ENCODE results near the gene COX14.
A peak's percentile ranks its signal among the peaks of the same experiment; 100 is the strongest.

COX14 gene

GRCh38 chr12:50132505-50133135 is 20.6 kb downstream of the COX14 start:
- no peak overlapping the region for H4K8ac ChIP-seq (ENCODE audit: low read depth, low read length)

GRCh38 chr12:50142993-50143392 is 31.0 kb downstream of the COX14 start:
- peaks cover 0 to 3% of the 10 kb centered on the region in 2 experiments for H3K4me1 ChIP-seq (ENCODE audit: control insufficient read depth in 1 of 2, insufficient read depth in 2 of 2, low read length in 2 of 2)
- no peak overlapping the region for H4K12ac ChIP-seq (ENCODE audit: low read depth, low read length)
- H2AK5ac ChIP-seq (ENCODE audit: low read length), result no peak overlapping the region
- no CpG with 5 or more reads among the region's 8 CpGs for WGBS (ENCODE audit: extremely low coverage, insufficient coverage, insufficient read length)
- H3K36me3 ChIP-seq (ENCODE audit: control insufficient read depth in 1 of 2, insufficient read depth in 2 of 2, low read length in 2 of 2), result peaks cover 8 to 11% of the 10 kb centered on the region in 2 experiments
- H2AFZ ChIP-seq (ENCODE audit: insufficient read depth, low read length, poor library complexity), result no peak overlapping the region
- no peak overlapping the region for H3K4ac ChIP-seq (ENCODE audit: low read depth, low read length)
- H3K9me3 ChIP-seq (ENCODE audit: insufficient read depth, low read depth, low read length), result no peaks in the 10 kb centered on the region
- peak in 1 of 2 donors; percentile 33 for DNase-seq
- no peak overlapping the region for H3K4me3 ChIP-seq (ENCODE audit: low read depth, low read length)
- no peak overlapping the region for H4K8ac ChIP-seq (ENCODE audit: low read depth, low read length)
- no peak overlapping the region for H4K91ac ChIP-seq (ENCODE audit: low read depth, low read length)
- H3K14ac ChIP-seq (ENCODE audit: low read length), result no peak overlapping the region
- H3K18ac ChIP-seq (ENCODE audit: low read length), result no peak overlapping the region
- no peak overlapping the region for H2BK120ac ChIP-seq (ENCODE audit: insufficient read depth, low read length, poor library complexity)
- no peak overlapping the region for H3K9ac ChIP-seq (ENCODE audit: low read length)
- no peak overlapping the region for H3K23ac ChIP-seq (ENCODE audit: low read length)
- no peaks in the 10 kb centered on the region for H3K27me3 ChIP-seq (ENCODE audit: insufficient read depth, low read length)
- H3K79me2 ChIP-seq (ENCODE audit: control insufficient read depth, insufficient read depth, low read length, poor library complexity), result no peaks in the 10 kb centered on the region
- no peaks in the 10 kb centered on the region for H3K79me1 ChIP-seq (ENCODE audit: low read length)
- no peak overlapping the region for H3K27ac ChIP-seq (ENCODE audit: low read depth, low read length)
- no peak overlapping the region for H3K4me2 ChIP-seq (ENCODE audit: low read length)
- no peak overlapping the region for H2BK5ac ChIP-seq (ENCODE audit: low read depth, low read length, poor library complexity)
- no peak overlapping the region for H2BK12ac ChIP-seq (ENCODE audit: low read length)

More at GRCh38 chr12:50132505-50133135, 20.6 kb downstream of the COX14 start:
- H2AK5ac ChIP-seq (ENCODE audit: low read length), result no peak overlapping the region
- H3K36me3 ChIP-seq (ENCODE audit: control insufficient read depth in 1 of 2, insufficient read depth in 2 of 2, low read length in 2 of 2), result peaks cover 29 to 51% of the 10 kb centered on the region in 2 experiments
- H3K79me2 ChIP-seq (ENCODE audit: control insufficient read depth, insufficient read depth, low read length, poor library complexity), result no peaks in the 10 kb centered on the region
- H3K9me3 ChIP-seq (ENCODE audit: insufficient read depth, low read depth, low read length), result no peaks in the 10 kb centered on the region
- H4K12ac ChIP-seq (ENCODE audit: low read depth, low read length), result no peak overlapping the region
- H3K4ac ChIP-seq (ENCODE audit: low read depth, low read length), result no peak overlapping the region
- H3K79me1 ChIP-seq (ENCODE audit: low read length), result no peaks in the 10 kb centered on the region
- no peak overlapping the region for H2AFZ ChIP-seq (ENCODE audit: insufficient read depth, low read length, poor library complexity)
- H3K18ac ChIP-seq (ENCODE audit: low read length), result no peak overlapping the region
- no peak overlapping the region for H2BK120ac ChIP-seq (ENCODE audit: insufficient read depth, low read length, poor library complexity)
- H3K4me2 ChIP-seq (ENCODE audit: low read length), result no peak overlapping the region
- no peak overlapping the region for H4K91ac ChIP-seq (ENCODE audit: low read depth, low read length)
- WGBS (ENCODE audit: extremely low coverage, insufficient coverage, insufficient read length), result no CpG with 5 or more reads among the region's 2 CpGs
- DNase-seq, result peak in 1 of 2 donors; percentile 84
- H3K4me3 ChIP-seq (ENCODE audit: low read depth, low read length), result no peak overlapping the region
- no peaks in the 10 kb centered on the region for H3K4me1 ChIP-seq (ENCODE audit: control insufficient read depth in 1 of 2, insufficient read depth in 2 of 2, low read length in 2 of 2)
- H2BK12ac ChIP-seq (ENCODE audit: low read length), result no peak overlapping the region
- H3K27me3 ChIP-seq (ENCODE audit: insufficient read depth, low read length), result no peaks in the 10 kb centered on the region
- no peak overlapping the region for H3K27ac ChIP-seq (ENCODE audit: low read depth, low read length)
- no peak overlapping the region for H2BK5ac ChIP-seq (ENCODE audit: low read depth, low read length, poor library complexity)
- no peak overlapping the region for H3K9ac ChIP-seq (ENCODE audit: low read length)
- no peak overlapping the region for H3K23ac ChIP-seq (ENCODE audit: low read length)
- H3K14ac ChIP-seq (ENCODE audit: low read length), result no peak overlapping the region

GRCh38 chr12:50145439-50145838 is 33.4 kb downstream of the COX14 start:
- no peak overlapping the region for H4K8ac ChIP-seq (ENCODE audit: low read depth, low read length)
- no CpG with 5 or more reads among the region's 2 CpGs for WGBS (ENCODE audit: extremely low coverage, insufficient coverage, insufficient read length)
- H2BK12ac ChIP-seq (ENCODE audit: low read length), result no peak overlapping the region

GRCh38 chr12:50147281-50147680 is 35.2 kb downstream of the COX14 start:
- Histone ChIP-seq H3K4me2 (ENCODE audit: low read length) (no peak overlapping the region), H3K14ac (ENCODE audit: low read length) (no peak overlapping the region), H2AFZ (ENCODE audit: insufficient read depth, low read length, poor library complexity) (no peak overlapping the region), H3K79me2 (ENCODE audit: control insufficient read depth, insufficient read depth, low read length, poor library complexity) (no peaks in the 10 kb centered on the region), H4K12ac (ENCODE audit: low read depth, low read length) (no peak overlapping the region), H3K9ac (ENCODE audit: low read length) (no peak overlapping the region), H3K27ac (ENCODE audit: low read depth, low read length) (no peak overlapping the region), H3K4me3 (ENCODE audit: low read depth, low read length) (no peak overlapping the region), H3K4me1 (ENCODE audit: control insufficient read depth in 1 of 2, insufficient read depth in 2 of 2, low read length in 2 of 2) (peaks cover 0 to 3% of the 10 kb centered on the region in 2 experiments), H2BK120ac (ENCODE audit: insufficient read depth, low read length, poor library complexity) (no peak overlapping the region), H2BK12ac (ENCODE audit: low read length) (no peak overlapping the region), H3K36me3 (ENCODE audit: control insufficient read depth in 1 of 2, insufficient read depth in 2 of 2, low read length in 2 of 2) (peaks cover 0 to under 1% of the 10 kb centered on the region in 2 experiments), H3K18ac (ENCODE audit: low read length) (no peak overlapping the region), H4K8ac (ENCODE audit: low read depth, low read length) (no peak overlapping the region), H3K4ac (ENCODE audit: low read depth, low read length) (no peak overlapping the region), H4K91ac (ENCODE audit: low read depth, low read length) (no peak overlapping the region), H2AK5ac (ENCODE audit: low read length) (no peak overlapping the region), H3K9me3 (ENCODE audit: insufficient read depth, low read depth, low read length) (no peaks in the 10 kb centered on the region), H3K27me3 (ENCODE audit: insufficient read depth, low read length) (no peaks in the 10 kb centered on the region), H3K79me1 (ENCODE audit: low read length) (no peaks in the 10 kb centered on the region), H2BK5ac (ENCODE audit: low read depth, low read length, poor library complexity) (no peak overlapping the region), H3K23ac (ENCODE audit: low read length) (no peak overlapping the region)
- no CpG with 5 or more reads among the region's 4 CpGs for WGBS (ENCODE audit: extremely low coverage, insufficient coverage, insufficient read length)
- DNase-seq, result no peak

More at GRCh38 chr12:50145439-50145838, 33.4 kb downstream of the COX14 start:
- Histone ChIP-seq H3K9ac (ENCODE audit: low read length) (no peak overlapping the region), H2AK5ac (ENCODE audit: low read length) (no peak overlapping the region), H3K79me2 (ENCODE audit: control insufficient read depth, insufficient read depth, low read length, poor library complexity) (no peaks in the 10 kb centered on the region), H4K12ac (ENCODE audit: low read depth, low read length) (no peak overlapping the region), H3K79me1 (ENCODE audit: low read length) (no peaks in the 10 kb centered on the region), H3K36me3 (ENCODE audit: control insufficient read depth in 1 of 2, insufficient read depth in 2 of 2, low read length in 2 of 2) (peaks cover 3 to 4% of the 10 kb centered on the region in 2 experiments), H2BK5ac (ENCODE audit: low read depth, low read length, poor library complexity) (no peak overlapping the region), H3K18ac (ENCODE audit: low read length) (no peak overlapping the region), H3K27ac (ENCODE audit: low read depth, low read length) (no peak overlapping the region), H3K14ac (ENCODE audit: low read length) (no peak overlapping the region), H3K4me1 (ENCODE audit: control insufficient read depth in 1 of 2, insufficient read depth in 2 of 2, low read length in 2 of 2) (peaks cover 0 to 3% of the 10 kb centered on the region in 2 experiments), H3K27me3 (ENCODE audit: insufficient read depth, low read length) (no peaks in the 10 kb centered on the region), H2AFZ (ENCODE audit: insufficient read depth, low read length, poor library complexity) (no peak overlapping the region), H3K9me3 (ENCODE audit: insufficient read depth, low read depth, low read length) (no peaks in the 10 kb centered on the region), H3K23ac (ENCODE audit: low read length) (no peak overlapping the region), H4K91ac (ENCODE audit: low read depth, low read length) (no peak overlapping the region), H3K4me2 (ENCODE audit: low read length) (no peak overlapping the region), H2BK120ac (ENCODE audit: insufficient read depth, low read length, poor library complexity) (no peak overlapping the region), H3K4me3 (ENCODE audit: low read depth, low read length) (no peak overlapping the region), H3K4ac (ENCODE audit: low read depth, low read length) (no peak overlapping the region)
- no peak for DNase-seq
